ENCODE results near the gene PCNA. TPM values are rescaled to one million over a fixed set of nuclear protein-coding genes. Genes with fewer than 3 reads are reported as not detected.

PCNA gene
- total RNA-seq, 1 donor from 2014 or later, result 24.6 TPM

GRCh38 chr20:5069141-5069806 is 50.5 kb downstream of the PCNA start:
- no peak for DNase-seq (ENCODE audit: low spot score)

GRCh38 chr20:5067877-5068645 is 51.7 kb downstream of the PCNA start:
- DNase-seq (ENCODE audit: low spot score), result no peak

DNA sequence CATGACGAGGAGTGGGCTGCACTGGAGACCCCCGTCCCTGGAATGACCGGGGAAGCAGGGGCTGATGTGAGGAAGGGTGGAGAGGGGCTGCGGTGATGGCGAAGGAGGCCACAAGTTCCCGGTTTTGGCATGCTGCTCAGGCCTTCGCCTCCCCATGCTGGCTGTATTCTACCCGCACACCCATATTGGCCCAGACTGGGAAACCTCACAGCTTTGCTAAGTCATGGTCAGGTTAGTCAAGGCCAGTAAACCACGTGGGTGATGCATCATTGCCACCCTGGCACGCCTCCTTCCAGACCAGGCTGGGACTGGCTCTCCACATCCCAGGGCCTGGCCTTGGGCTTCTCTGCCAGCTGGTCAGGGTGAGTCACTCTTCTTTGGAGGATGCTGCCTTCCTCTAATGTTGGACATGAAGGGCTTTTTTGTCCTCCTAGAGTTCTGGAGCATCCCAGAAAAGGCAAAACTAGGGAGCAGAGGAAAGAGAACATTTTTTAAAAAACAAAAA is 53.8 kb downstream of the PCNA start:
- DNase-seq (ENCODE audit: low spot score), result no peak

GRCh38 chr20:5065166-5065878 is 54.4 kb downstream of the PCNA start:
- no peak for DNase-seq (ENCODE audit: low spot score)

Other genes with a start within 250 kb of the PCNA start
- gene SLC23A2, start 118.4 kb downstream of the PCNA start, total RNA-seq, result 22.2 TPM
- 136 TPM for gene TMEM230, start 6.9 kb downstream of the PCNA start, total RNA-seq
- 56.8 TPM for gene CDS2, start 7.0 kb upstream of the PCNA start, total RNA-seq
- gene PROKR2, start 197.0 kb upstream of the PCNA start, total RNA-seq, result not detected

Data from mesenteric fat pad (tissue), 1 donor.